HCT116 (cell line): Measurements from ENCODE around the gene STH. TPM values are rescaled to one million over a fixed set of nuclear protein-coding genes. Genes with fewer than 3 reads are reported as not detected.

ENCODE experiments used
- ATAC-seq: fragments of 200-7000 bp; cut with Tn5 transposase; 2 replicates; pipeline ENCODE4 v1.9.1; 2020; ENCODE audit warnings: mild to moderate bottlenecking, moderate library complexity
- BruUV-seq: library from RNA; stranded (reverse); fragments of 400-500 nt; replicated peaks from 2 replicates; lab custom pipeline; 2021; lab: Mats Ljungman, UMichigan
- CTCF ChIA-PET: fragments of 300-600 bp; sonication (Branson Sonifier 250); formaldehyde crosslinking; loops from one replicate; lab custom pipeline; 2021; ENCODE audit warnings: antibody characterized with exemption; lab: Charles Lee
- POLR2A ChIA-PET: fragments of 300-600, 350-600 bp; sonication (Branson Sonifier 250); formaldehyde crosslinking; loops from one replicate; lab custom pipeline; 2021; ENCODE audit warnings: antibody characterized with exemption; lab: Charles Lee
- RAD21 ChIA-PET, 2 experiments: fragments of 300-600 bp; sonication (Branson Sonifier 250); formaldehyde crosslinking; loops; one replicate each; lab custom pipeline; 2023; ENCODE audit warnings: low total read pairs in 2 of 2; ENCODE audit not compliant: uncharacterized antibody in 2 of 2, unreplicated experiment in 2 of 2, low non-redundant PET in 1 of 2; lab: Charles Lee
- DNase-seq: peaks from one replicate; pipeline ENCODE4 v3.0.0-alpha.2; 2010; ENCODE audit warnings: low read depth, low spot score
- H2AFZ ChIP-seq: fragments of 200-600 bp; shearing (Covaris generic), sonication (generic); 2 replicates; pipeline ENCODE4 v1.6.1; 2017; ENCODE audit warnings: low read depth, mixed run types, mixed read lengths, antibody characterized with exemption, low read length; ENCODE audit not compliant: poor library complexity, severe bottlenecking
- H3K27ac ChIP-seq: 2 replicates; pipeline ENCODE4 v1.5.1; 2012; ENCODE audit warnings: low read depth, low read length
- H3K27me3 ChIP-seq: fragments of 200-600 bp; sonication (generic); 2 replicates; pipeline ENCODE4 v1.6.1; 2016; ENCODE audit warnings: mixed run types, low read length, mixed read lengths; ENCODE audit not compliant: insufficient read depth
- H3K36me3 ChIP-seq, 2 experiments: fragments of 200-500 bp in 1 of 2; fragments of 200-600 bp in 1 of 2; sonication (Bioruptor generic) in 1 of 2; sonication (generic) in 1 of 2; 2 replicates each; pipeline versions ENCODE4 v1.5.1 to v1.6.1; 2014 to 2016; ENCODE audit warnings: low read length in 2 of 2, inconsistent platforms in 1 of 2, mixed read lengths in 1 of 2, mixed run types in 1 of 2; ENCODE audit not compliant: insufficient read depth in 2 of 2, control insufficient read depth in 1 of 2
- H3K4me1 ChIP-seq, 2 experiments: fragments of 200-600 bp in 1 of 2; sonication (generic) in 1 of 2; 2 replicates each; pipeline versions ENCODE4 v1.5.1 to v1.6.1; 2012 to 2017; ENCODE audit warnings: low read length in 2 of 2, inconsistent platforms in 1 of 2, mild to moderate bottlenecking in 1 of 2, mixed read lengths in 1 of 2, mixed run types in 1 of 2, moderate library complexity in 1 of 2; ENCODE audit not compliant: insufficient read depth in 2 of 2, control insufficient read depth in 1 of 2
- H3K4me2 ChIP-seq: fragments of 200-600 bp; sonication (generic); 2 replicates; pipeline ENCODE4 v1.6.1; 2017; ENCODE audit warnings: mixed run types, low read length, mixed read lengths
- H3K4me3 ChIP-seq, 2 experiments: fragments of 200-600 bp in 1 of 2; sonication (generic) in 1 of 2; replicated peaks in 1 of 2; 2 replicates each; pipeline ENCODE4 v1.5.1; 2011 to 2016; ENCODE audit warnings: low read length in 2 of 2, control low read depth in 1 of 2, low read depth in 1 of 2, mild to moderate bottlenecking in 1 of 2, mixed read lengths in 1 of 2, mixed run types in 1 of 2
- H3K79me2 ChIP-seq: fragments of 200-600 bp; sonication (generic); 2 replicates; pipeline ENCODE4 v1.6.1; 2017; ENCODE audit warnings: mild to moderate bottlenecking, mixed run types, low read length, moderate library complexity, mixed read lengths; ENCODE audit not compliant: insufficient read depth
- H3K9ac ChIP-seq: fragments of 200-600 bp; sonication (generic); 2 replicates; pipeline ENCODE4 v1.6.1; 2016; ENCODE audit warnings: low read length, mixed read lengths
- H3K9me2 ChIP-seq: fragments of 200-600 bp; sonication (generic), shearing (Covaris generic); 2 replicates; pipeline ENCODE4 v1.6.1; 2017; ENCODE audit warnings: mixed run types, mild to moderate bottlenecking, moderate library complexity; ENCODE audit not compliant: insufficient read depth
- H3K9me3 ChIP-seq, 2 experiments: fragments of 200-500 bp in 1 of 2; fragments of 200-600 bp in 1 of 2; sonication (Bioruptor generic) in 1 of 2; sonication (generic) in 1 of 2; 2 replicates each; pipeline ENCODE4 v1.6.1; 2014 to 2017; ENCODE audit warnings: low read length in 2 of 2, mixed read lengths in 2 of 2, inconsistent platforms in 1 of 2, low read depth in 1 of 2, mild to moderate bottlenecking in 1 of 2, mixed run types in 1 of 2, moderate library complexity in 1 of 2; ENCODE audit not compliant: control insufficient read depth in 1 of 2, insufficient read depth in 1 of 2
- H4K20me1 ChIP-seq: fragments of 200-600 bp; sonication (generic), shearing (Covaris generic); 2 replicates; pipeline ENCODE4 v1.6.1; 2017; ENCODE audit warnings: mixed run types, mild to moderate bottlenecking, moderate library complexity; ENCODE audit not compliant: insufficient read depth
- CBX3 ChIP-seq: IDR thresholded peaks from 2 replicates; pipeline ENCODE4 v1.6.1; 2012; ENCODE audit warnings: low read depth
- EZH2phosphoT487 ChIP-seq: fragments of 200-600 bp; IDR thresholded peaks from 2 replicates; pipeline ENCODE4 v1.6.1; 2018; ENCODE audit warnings: antibody characterized with exemption, borderline replicate concordance
- FOSL1 ChIP-seq: IDR thresholded peaks from 2 replicates; pipeline ENCODE4 v1.6.1; 2012; ENCODE audit warnings: low read depth
- JUND ChIP-seq: IDR thresholded peaks from 2 replicates; pipeline ENCODE4 v1.6.1; 2012
- POLR2A ChIP-seq: IDR thresholded peaks from 2 replicates; pipeline ENCODE4 v1.7.0; 2011; ENCODE audit warnings: borderline replicate concordance; ENCODE audit not compliant: insufficient read depth, insufficient read length; ENCODE audit errors: extremely low read depth
- SIN3A ChIP-seq: IDR thresholded peaks from 2 replicates; pipeline ENCODE4 v1.6.1; 2012; ENCODE audit warnings: low read depth
- SRF ChIP-seq: IDR thresholded peaks from 2 replicates; pipeline ENCODE4 v1.6.1; 2012; ENCODE audit warnings: low read depth
- TCF7L2 ChIP-seq: IDR thresholded peaks from 2 replicates; pipeline ENCODE4 v1.7.0; 2011; ENCODE audit warnings: borderline replicate concordance, inconsistent platforms; ENCODE audit not compliant: insufficient read depth, insufficient read length; ENCODE audit errors: extremely low read depth
- ZNF274 ChIP-seq: fragments of 200-500 bp; sonication (Bioruptor generic); IDR thresholded peaks from 2 replicates; pipeline ENCODE4 v1.6.1; 2014; ENCODE audit warnings: mild to moderate bottlenecking, low read depth, low read length, inconsistent platforms
- intact Hi-C: fragments of 100-400 bp; cut with micrococcal nuclease; formaldehyde crosslinking; loops from 2 replicates; pipeline ENCODE4 v1.10.0; 2022
- total RNA-seq: library from RNA; stranded (reverse); gene quantifications from one replicate; pipeline ENCODE4 v1.2.1, GENCODE V29; 2021; ENCODE audit not compliant: unreplicated experiment
- TF ChIP-seq, protein P1 (sequence below): IDR thresholded peaks from 2 replicates; pipeline ENCODE4 v1.6.1; 2012
- TF ChIP-seq, protein P2 (sequence below), 3 experiments: fragments of 200-600 bp in 1 of 3; sonication (generic) in 1 of 3; IDR thresholded peaks in 2 of 3; conservative IDR thresholded peaks in 1 of 3; 2 replicates each; pipeline ENCODE4 v1.5.1; 2012 to 2017; ENCODE audit warnings: low read depth in 2 of 3, low read length in 2 of 3, antibody characterized with exemption in 1 of 3, borderline replicate concordance in 1 of 3, control low read depth in 1 of 3, mild to moderate bottlenecking in 1 of 3, mixed read lengths in 1 of 3, mixed run types in 1 of 3, moderate library complexity in 1 of 3; ENCODE audit not compliant: insufficient read depth in 1 of 3
- TF ChIP-seq, protein P3 (sequence below): IDR thresholded peaks from 2 replicates; pipeline ENCODE4 v1.6.1; 2012
- TF ChIP-seq, protein P4 (sequence below): IDR thresholded peaks from 2 replicates; pipeline ENCODE4 v1.6.1; 2011; ENCODE audit warnings: mild to moderate bottlenecking, low read length, moderate library complexity; ENCODE audit not compliant: insufficient replicate concordance; ENCODE audit errors: extremely low read depth

STH gene
- total RNA-seq, 1 experiment from 2014 or later = not detected

DNA sequence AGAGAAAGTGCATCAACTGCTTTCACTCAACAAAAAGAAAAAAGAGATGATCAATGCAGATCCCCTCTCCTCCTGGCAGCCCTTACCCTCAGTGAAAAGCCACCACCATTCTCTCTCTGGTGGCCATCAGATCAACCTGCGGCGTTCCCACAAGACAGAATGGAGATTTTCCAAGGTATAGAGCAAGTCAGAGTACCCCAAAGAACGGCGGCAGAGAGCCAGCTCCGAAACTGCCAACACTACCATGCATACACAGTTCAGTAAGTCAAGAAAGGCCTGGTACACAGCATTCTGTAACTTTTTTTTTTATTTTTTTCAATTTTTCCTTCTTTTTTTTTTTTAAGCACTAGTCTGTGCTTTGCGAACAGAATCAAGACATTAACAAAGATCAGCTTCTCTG is 30.6 kb downstream of the STH start:
- ChIA-PET CTCF (interaction anchor here (2.4 kb wide), 1 partner anchor 15 kb away, joined by 9 read pairs; no protein-coding TSS in a partner anchor), POLR2A (no interaction called here), RAD21 (no interaction called here)
- Histone ChIP-seq H3K9me3 (no peaks in the 10 kb centered on the region), H3K4me2 (no peak overlapping the region), H3K4me1 (no peaks in the 10 kb centered on the region), H4K20me1 (no peaks in the 10 kb centered on the region; the same call in 1 of the 2 replicates), H3K9me2 (no peaks in the 10 kb centered on the region), H3K9ac (no peak overlapping the region), H3K79me2 (no peaks in the 10 kb centered on the region), H3K27me3 (no peaks in the 10 kb centered on the region), H3K36me3 (peaks cover 35 to 44% of the 10 kb centered on the region in 2 experiments), H3K27ac (no peak overlapping the region), H2AFZ (no peak overlapping the region), H3K4me3 (no peak overlapping the region)
- TF ChIP-seq, protein P1, sequence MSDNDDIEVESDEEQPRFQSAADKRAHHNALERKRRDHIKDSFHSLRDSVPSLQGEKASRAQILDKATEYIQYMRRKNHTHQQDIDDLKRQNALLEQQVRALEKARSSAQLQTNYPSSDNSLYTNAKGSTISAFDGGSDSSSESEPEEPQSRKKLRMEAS = no peak
- TF ChIP-seq, protein P2, sequence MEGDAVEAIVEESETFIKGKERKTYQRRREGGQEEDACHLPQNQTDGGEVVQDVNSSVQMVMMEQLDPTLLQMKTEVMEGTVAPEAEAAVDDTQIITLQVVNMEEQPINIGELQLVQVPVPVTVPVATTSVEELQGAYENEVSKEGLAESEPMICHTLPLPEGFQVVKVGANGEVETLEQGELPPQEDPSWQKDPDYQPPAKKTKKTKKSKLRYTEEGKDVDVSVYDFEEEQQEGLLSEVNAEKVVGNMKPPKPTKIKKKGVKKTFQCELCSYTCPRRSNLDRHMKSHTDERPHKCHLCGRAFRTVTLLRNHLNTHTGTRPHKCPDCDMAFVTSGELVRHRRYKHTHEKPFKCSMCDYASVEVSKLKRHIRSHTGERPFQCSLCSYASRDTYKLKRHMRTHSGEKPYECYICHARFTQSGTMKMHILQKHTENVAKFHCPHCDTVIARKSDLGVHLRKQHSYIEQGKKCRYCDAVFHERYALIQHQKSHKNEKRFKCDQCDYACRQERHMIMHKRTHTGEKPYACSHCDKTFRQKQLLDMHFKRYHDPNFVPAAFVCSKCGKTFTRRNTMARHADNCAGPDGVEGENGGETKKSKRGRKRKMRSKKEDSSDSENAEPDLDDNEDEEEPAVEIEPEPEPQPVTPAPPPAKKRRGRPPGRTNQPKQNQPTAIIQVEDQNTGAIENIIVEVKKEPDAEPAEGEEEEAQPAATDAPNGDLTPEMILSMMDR (IDR thresholded peaks at IDR 0.05 in 2 of 3, conservative IDR thresholded peaks at IDR 0.05 in 1 of 3; ENCODE audit: borderline replicate concordance in 1 of 3, insufficient read depth in 1 of 3, low read depth in 2 of 3, low read length in 2 of 3) = no peak
- TF ChIP-seq SRF (no peak), POLR2A (no peak), EZH2phosphoT487 (no peak), FOSL1 (no peak), ZNF274 (no peak), SIN3A (no peak), JUND (no peak), CBX3 (no peak), TCF7L2 (no peak)
- TF ChIP-seq, protein P3, sequence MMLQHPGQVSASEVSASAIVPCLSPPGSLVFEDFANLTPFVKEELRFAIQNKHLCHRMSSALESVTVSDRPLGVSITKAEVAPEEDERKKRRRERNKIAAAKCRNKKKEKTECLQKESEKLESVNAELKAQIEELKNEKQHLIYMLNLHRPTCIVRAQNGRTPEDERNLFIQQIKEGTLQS = no peak
- TF ChIP-seq, protein P4, sequence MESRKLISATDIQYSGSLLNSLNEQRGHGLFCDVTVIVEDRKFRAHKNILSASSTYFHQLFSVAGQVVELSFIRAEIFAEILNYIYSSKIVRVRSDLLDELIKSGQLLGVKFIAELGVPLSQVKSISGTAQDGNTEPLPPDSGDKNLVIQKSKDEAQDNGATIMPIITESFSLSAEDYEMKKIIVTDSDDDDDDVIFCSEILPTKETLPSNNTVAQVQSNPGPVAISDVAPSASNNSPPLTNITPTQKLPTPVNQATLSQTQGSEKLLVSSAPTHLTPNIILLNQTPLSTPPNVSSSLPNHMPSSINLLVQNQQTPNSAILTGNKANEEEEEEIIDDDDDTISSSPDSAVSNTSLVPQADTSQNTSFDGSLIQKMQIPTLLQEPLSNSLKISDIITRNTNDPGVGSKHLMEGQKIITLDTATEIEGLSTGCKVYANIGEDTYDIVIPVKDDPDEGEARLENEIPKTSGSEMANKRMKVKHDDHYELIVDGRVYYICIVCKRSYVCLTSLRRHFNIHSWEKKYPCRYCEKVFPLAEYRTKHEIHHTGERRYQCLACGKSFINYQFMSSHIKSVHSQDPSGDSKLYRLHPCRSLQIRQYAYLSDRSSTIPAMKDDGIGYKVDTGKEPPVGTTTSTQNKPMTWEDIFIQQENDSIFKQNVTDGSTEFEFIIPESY = no peak
- no TSS peak for BruUV-seq
- ATAC-seq = no peak
- intact Hi-C loops = no loop called here
- no peak for DNase-seq
